Thymus (tissue), 11 donors: Measurements from ENCODE around the gene PDE4B. TPM values are rescaled to one million over a fixed set of nuclear protein-coding genes. Genes with fewer than 3 reads are reported as not detected.
"Not testable (repeated sequence)": the region's sequence is repeated elsewhere in the genome, so short reads cannot be mapped to it uniquely, and the experiment has no call there.

Experiments
- DNase-seq, 9 donors: peaks; one replicate each; pipeline ENCODE4 v3.0.0-alpha.2; 2013; ENCODE audit warnings: low spot score in 9 of 9, low read depth in 6 of 9, missing footprints in 1 of 9
- H3K27ac ChIP-seq, 2 donors: one replicate each; pipeline ENCODE4 v1.5.1; 2013; ENCODE audit warnings: control low read depth in 1 of 2, low read depth in 1 of 2, low read length in 1 of 2, mild to moderate bottlenecking in 1 of 2, moderate library complexity in 1 of 2
- H3K27me3 ChIP-seq, 2 donors: one replicate each; pipeline ENCODE4 v1.5.1; 2013; ENCODE audit warnings: low read length in 1 of 2; ENCODE audit not compliant: control insufficient read depth in 2 of 2, insufficient read depth in 1 of 2
- H3K36me3 ChIP-seq, 2 donors: one replicate each; pipeline ENCODE4 v1.5.1; 2013; ENCODE audit warnings: low read length in 1 of 2, mild to moderate bottlenecking in 1 of 2, moderate library complexity in 1 of 2; ENCODE audit not compliant: control insufficient read depth in 2 of 2, insufficient read depth in 2 of 2
- H3K4me1 ChIP-seq, 2 donors: one replicate each; pipeline ENCODE4 v1.5.1; 2013; ENCODE audit warnings: low read length in 2 of 2; ENCODE audit not compliant: control insufficient read depth in 2 of 2, insufficient read depth in 2 of 2
- H3K4me3 ChIP-seq, 2 donors: one replicate each; pipeline ENCODE4 v1.5.1; 2013; ENCODE audit warnings: low read length in 2 of 2, control low read depth in 1 of 2, mild to moderate bottlenecking in 1 of 2
- H3K9me3 ChIP-seq, 2 donors: one replicate each; pipeline ENCODE4 v1.5.1; 2013; ENCODE audit warnings: low read length in 1 of 2, mild to moderate bottlenecking in 1 of 2; ENCODE audit not compliant: control insufficient read depth in 2 of 2, insufficient read depth in 1 of 2
- WGBS: extraction: QIAGEN DNeasy Blood & Tissue Kit; methylation state at CpG from one replicate; pipeline ENCODE4 v1.1.7; 2013; 5-methylcytosine and 5-hydroxymethylcytosine counted together
- polyA plus RNA-seq: library from polyadenylated mRNA; stranded (reverse); fragments of 200-250 nt; gene quantifications from one replicate; pipeline ENCODE4 v1.2.3, GENCODE V29; 2013
- total RNA-seq: library from RNA; stranded (reverse); fragments of 120-200 nt; gene quantifications from one replicate; pipeline ENCODE4 v1.2.4, GENCODE V29; 2013
- donor health status: healthy.

PDE4B gene
- total and polyA plus RNA-seq, 2 donors = 9.9 to 10.9 TPM

- WGBS = 59% methylated on average over 7 of the region's 7 CpGs
- no peaks in the 10 kb centered on the region for H3K27me3 ChIP-seq
- H3K4me3 ChIP-seq = no peak overlapping the region
- no peak overlapping the region for H3K27ac ChIP-seq
- DNase-seq = peak in 1 of 9 donors; percentile 3
- no peaks in the 10 kb centered on the region for H3K9me3 ChIP-seq
- no peaks in the 10 kb centered on the region for H3K36me3 ChIP-seq
- H3K4me1 ChIP-seq = no peaks in the 10 kb centered on the region
These were observed 167.3 kb downstream of the PDE4B start for GRCh38 chr1:65959896-65960567.

DNA sequence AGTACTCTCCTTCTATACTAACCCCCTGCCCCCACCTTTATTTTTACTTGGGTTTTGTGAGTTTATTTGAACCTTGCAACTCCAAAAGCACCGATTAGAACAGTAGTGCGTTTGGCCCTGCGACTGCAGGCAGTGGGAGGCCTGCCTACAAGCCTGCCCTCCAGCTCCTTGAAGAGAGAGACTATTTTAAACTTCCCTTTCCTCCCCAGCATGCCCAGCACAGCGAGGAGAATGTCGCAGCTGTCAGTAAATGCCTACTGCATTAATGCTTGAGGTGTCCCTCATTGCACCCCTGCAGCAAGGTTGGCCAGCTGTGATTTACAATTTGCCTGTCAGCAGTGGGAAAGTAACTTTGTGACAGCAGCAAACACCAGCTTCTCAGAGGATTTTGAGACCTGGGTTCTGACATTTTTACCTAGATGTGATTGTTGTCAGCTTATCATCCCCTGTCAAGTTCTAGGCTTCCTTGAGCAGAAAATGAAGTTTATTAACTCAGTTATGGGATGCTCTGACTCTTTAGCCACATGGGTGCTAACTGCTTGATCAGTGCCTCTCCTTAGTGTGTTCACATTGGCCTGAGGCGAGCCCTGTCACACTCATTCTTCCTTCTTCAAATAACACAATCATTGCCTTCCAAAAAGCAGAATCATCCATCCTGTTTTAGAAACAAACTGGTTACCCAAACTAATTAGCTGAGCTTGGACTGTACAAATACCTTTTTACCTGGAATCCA is 170.6 kb downstream of the PDE4B start:
- H3K27me3 ChIP-seq = no peaks in the 10 kb centered on the region
- DNase-seq = no peak
- H3K4me1 ChIP-seq = no peaks in the 10 kb centered on the region
- H3K9me3 ChIP-seq = no peaks in the 10 kb centered on the region
- H3K27ac ChIP-seq = no peak overlapping the region
- WGBS = 62% methylated on average over 6 of the region's 6 CpGs
- H3K36me3 ChIP-seq = no peaks in the 10 kb centered on the region
- H3K4me3 ChIP-seq = no peak overlapping the region

- H3K4me3 ChIP-seq = no peak overlapping the region
- DNase-seq = no peak
- no peaks in the 10 kb centered on the region for H3K36me3 ChIP-seq
- no peaks in the 10 kb centered on the region for H3K27me3 ChIP-seq
- 94% methylated on average over 2 of the region's 2 CpGs for WGBS
- no peaks in the 10 kb centered on the region for H3K9me3 ChIP-seq
- no peaks in the 10 kb centered on the region for H3K4me1 ChIP-seq
- H3K27ac ChIP-seq = no peak overlapping the region
These were observed 171.4 kb downstream of the PDE4B start for GRCh38 chr1:65964123-65964522.

GRCh38 chr1:65965112-65965996 is 172.7 kb downstream of the PDE4B start:
- H3K36me3 ChIP-seq = no peaks in the 10 kb centered on the region
- no peaks in the 10 kb centered on the region for H3K27me3 ChIP-seq
- H3K9me3 ChIP-seq = no peaks in the 10 kb centered on the region
- H3K4me1 ChIP-seq = no peaks in the 10 kb centered on the region
- 86% methylated on average over 6 of the region's 6 CpGs for WGBS
- DNase-seq = no peak
- H3K27ac ChIP-seq = no peak overlapping the region
- H3K4me3 ChIP-seq = no peak overlapping the region

DNA sequence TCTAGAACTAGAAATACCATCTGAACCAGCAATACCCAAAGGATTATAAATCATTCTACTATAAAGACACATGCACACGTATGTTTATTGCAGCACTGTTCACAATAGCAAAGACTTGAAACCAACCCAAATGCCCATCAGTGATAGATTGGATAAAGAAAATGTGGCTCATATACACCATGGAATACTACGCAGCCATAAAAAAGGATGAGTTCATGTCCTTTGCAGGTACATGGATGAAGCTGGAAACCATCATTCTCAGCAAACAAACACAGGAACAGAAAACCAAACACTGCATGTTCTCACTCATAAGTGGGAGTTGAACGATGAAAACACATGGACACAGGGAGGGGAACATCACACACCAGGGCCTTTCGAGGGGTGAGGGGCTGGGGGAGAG is 174.8 kb downstream of the PDE4B start:
- 95% methylated on average over 4 of the region's 4 CpGs for WGBS
- DNase-seq, H3K9me3 ChIP-seq, H3K4me3 ChIP-seq, H3K27me3 ChIP-seq, H3K4me1 ChIP-seq, H3K36me3 ChIP-seq, H3K27ac ChIP-seq: not testable (repeated sequence)

- WGBS = 97% methylated on average over 2 of the region's 2 CpGs
- no peaks in the 10 kb centered on the region for H3K36me3 ChIP-seq
- no peak overlapping the region for H3K4me3 ChIP-seq
- H3K4me1 ChIP-seq = no peaks in the 10 kb centered on the region
- peaks cover 1 to 12% of the 10 kb centered on the region in 2 donors for H3K9me3 ChIP-seq
- H3K27me3 ChIP-seq = no peaks in the 10 kb centered on the region
- no peak overlapping the region for H3K27ac ChIP-seq
- DNase-seq = no peak
These were observed 178.9 kb downstream of the PDE4B start for GRCh38 chr1:65971547-65971946.

- Histone ChIP-seq H3K4me3 (no peak overlapping the region), H3K36me3 (no peaks in the 10 kb centered on the region), H3K9me3 (peaks cover 1 to 12% of the 10 kb centered on the region in 2 donors), H3K4me1 (no peaks in the 10 kb centered on the region), H3K27me3 (no peaks in the 10 kb centered on the region), H3K27ac (no peak overlapping the region)
- WGBS = 90% methylated on average over 1 of the region's 1 CpG
- no peak for DNase-seq
These were observed 183.0 kb downstream of the PDE4B start for GRCh38 chr1:65975708-65976107.

DNA sequence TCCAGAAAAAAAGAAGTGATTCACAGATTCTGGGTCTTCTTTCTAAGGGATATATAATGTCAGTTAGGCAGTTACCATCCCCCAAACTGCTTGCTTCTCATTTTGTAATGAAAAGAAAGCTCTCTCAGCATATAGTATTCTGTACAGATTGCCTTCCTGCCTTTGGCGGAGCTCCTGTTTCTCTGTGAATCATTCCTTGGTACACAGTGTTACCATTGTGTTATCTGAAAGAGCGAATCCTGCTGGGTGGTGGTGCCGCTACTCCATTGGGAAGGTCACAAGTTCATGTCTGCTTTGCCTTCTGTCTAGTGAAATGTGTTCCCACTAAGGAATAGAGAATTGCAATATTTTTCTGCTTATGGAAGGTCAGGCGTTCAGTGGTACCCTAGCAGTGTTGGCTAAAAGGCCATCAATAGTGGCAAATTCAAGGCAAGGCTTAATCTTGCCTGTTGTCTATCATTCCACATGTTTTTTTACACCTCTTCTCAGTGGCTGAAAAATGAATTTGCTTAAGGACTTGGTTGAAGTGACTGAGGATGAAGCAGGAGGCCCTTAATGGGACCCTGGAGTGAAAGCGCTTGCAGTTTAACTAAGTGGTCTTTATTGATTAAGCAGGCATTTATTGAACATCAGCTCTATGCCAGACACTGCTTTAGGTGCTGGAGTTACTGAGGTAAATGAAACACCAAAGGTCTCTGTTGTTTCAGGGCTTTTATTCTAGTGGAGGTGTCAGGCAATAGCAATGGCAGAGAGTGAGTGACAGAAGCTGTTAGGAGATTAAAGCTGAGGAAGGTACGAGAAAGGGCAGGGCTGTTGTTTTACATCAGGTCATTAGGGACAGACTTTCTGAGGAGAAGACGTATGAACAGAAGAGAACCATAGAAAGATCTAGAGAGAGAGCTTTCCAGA is 186.7 kb downstream of the PDE4B start:
- Histone ChIP-seq H3K9me3 (peaks cover 1 to 12% of the 10 kb centered on the region in 2 donors), H3K4me1 (no peaks in the 10 kb centered on the region), H3K36me3 (no peaks in the 10 kb centered on the region), H3K27me3 (no peaks in the 10 kb centered on the region), H3K4me3 (no peak overlapping the region), H3K27ac (no peak overlapping the region)
- 98% methylated on average over 7 of the region's 7 CpGs for WGBS
- no peak for DNase-seq
